Uterus (tissue), 4 donors: ENCODE data around the gene ZFAND3. TPM values are rescaled to one million over a fixed set of nuclear protein-coding genes. Genes with fewer than 3 reads are reported as not detected.

ENCODE experiments used
- DNase-seq, 2 donors: peaks; one replicate each; pipeline ENCODE4 v3.0.0-alpha.2; 2019 to 2020
- H3K27ac ChIP-seq, 2 donors: fragments of 200-600 bp; sonication (generic); 1 replicate in 1 of 2; 2 replicates in 1 of 2; pipeline ENCODE4 v1.5.1; 2016 to 2018
- H3K27me3 ChIP-seq, 2 donors: fragments of 200-600 bp; sonication (generic); one replicate each; pipeline ENCODE4 v1.5.1; 2018 to 2019; ENCODE audit warnings: control low read depth in 1 of 2
- H3K36me3 ChIP-seq, 2 donors: fragments of 200-600 bp; sonication (generic); one replicate each; pipeline ENCODE4 v1.5.1; 2019; ENCODE audit warnings: control low read depth in 1 of 2
- H3K4me1 ChIP-seq, 2 donors: fragments of 200-600 bp; sonication (generic); one replicate each; pipeline ENCODE4 v1.5.1; 2018 to 2019; ENCODE audit warnings: control low read depth in 1 of 2
- H3K4me3 ChIP-seq, 2 donors: fragments of 200-600 bp; sonication (generic); 1 replicate in 1 of 2; 2 replicates in 1 of 2; pipeline ENCODE4 v1.5.1; 2018 to 2019; ENCODE audit warnings: mild to moderate bottlenecking in 1 of 2
- H3K9me3 ChIP-seq, 2 donors: fragments of 200-600 bp; sonication (generic); one replicate each; pipeline ENCODE4 v1.5.1; 2019; ENCODE audit warnings: control low read depth in 1 of 2
- CTCF ChIP-seq, 4 experiments: fragments of 200-600 bp in 2 of 4; fragments of 450-650 bp in 2 of 4; sonication (generic) in 2 of 4; IDR thresholded peaks; one replicate each; pipeline ENCODE4 v1.5.1; 2016 to 2019; ENCODE audit warnings: antibody characterized with exemption in 4 of 4, mild to moderate bottlenecking in 2 of 4, moderate library complexity in 1 of 4
- POLR2A ChIP-seq, 2 donors: fragments of 450-650 bp; IDR thresholded peaks; one replicate each; pipeline ENCODE4 v1.6.1; 2016; ENCODE audit warnings: antibody characterized with exemption in 2 of 2, mild to moderate bottlenecking in 1 of 2, moderate library complexity in 1 of 2
- intact Hi-C: fragments of 100-400 bp; cut with DNase I; formaldehyde crosslinking; loops from one replicate; pipeline ENCODE4 v1.15.1; 2023; ENCODE audit warnings: low total_unique reads
- total RNA-seq, 4 donors: library from RNA; depleted of rRNA in 3 of 4; stranded (reverse); fragments of >200 nt in 3 of 4; gene quantifications; one replicate each; pipeline versions ENCODE4 v1.1.0 to v1.2.4, GENCODE V29; 2014 to 2023
- donor health status: DM: yes; HTN: yes; CAD: no.

The ZFAND3 gene
- total RNA-seq, 4 donors from 2014 or later = 5.0 to 81.9 (median 54.6) TPM

GRCh38 chr6:38080889-38081288, 261.4 kb downstream of the ZFAND3 start:
- TF ChIP-seq POLR2A (IDR thresholded peaks at IDR 0.05) (no peak), CTCF (IDR thresholded peaks at IDR 0.05) (no peak)
- intact Hi-C loops = no loop called here
- H3K27ac ChIP-seq = no peak overlapping the region
- no peaks in the 10 kb centered on the region for H3K9me3 ChIP-seq
- no peak for DNase-seq
- no peaks in the 10 kb centered on the region for H3K36me3 ChIP-seq
- peaks cover 0 to 7% of the 10 kb centered on the region in 2 donors for H3K4me1 ChIP-seq
- no peaks in the 10 kb centered on the region for H3K27me3 ChIP-seq
- no peak overlapping the region for H3K4me3 ChIP-seq

GRCh38 chr6:38085031-38085430, 265.5 kb downstream of the ZFAND3 start:
- Histone ChIP-seq H3K4me3 (no peak overlapping the region), H3K9me3 (no peaks in the 10 kb centered on the region), H3K27ac (no peak overlapping the region), H3K4me1 (no peaks in the 10 kb centered on the region), H3K36me3 (no peaks in the 10 kb centered on the region), H3K27me3 (no peaks in the 10 kb centered on the region)
- DNase-seq = no peak
- TF ChIP-seq CTCF (IDR thresholded peaks at IDR 0.05) (no peak), POLR2A (IDR thresholded peaks at IDR 0.05) (no peak)
- intact Hi-C loops = no loop called here

DNA sequence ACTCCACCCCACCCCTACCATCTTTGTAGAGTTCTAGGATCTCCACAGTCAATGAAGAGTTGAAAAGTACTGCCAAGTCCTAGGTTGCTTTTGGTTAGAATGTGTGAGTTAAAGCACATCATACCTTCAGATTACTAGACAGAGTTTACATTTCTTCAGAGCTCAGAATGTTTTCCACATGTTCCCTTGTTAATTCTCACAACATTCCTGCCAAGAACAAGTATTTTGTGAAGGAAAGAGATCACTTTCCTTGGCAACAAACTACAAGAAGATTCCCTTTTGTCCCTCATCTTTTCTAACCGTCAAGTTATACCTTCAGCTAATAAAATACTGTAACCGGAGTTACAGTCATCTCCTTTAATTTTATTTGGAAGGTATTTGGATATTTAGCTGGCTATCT, 266.8 kb downstream of the ZFAND3 start:
- TF ChIP-seq CTCF (IDR thresholded peaks at IDR 0.05) = no peak
- no peak for TF ChIP-seq POLR2A (IDR thresholded peaks at IDR 0.05)
- intact Hi-C loops = no loop called here

GRCh38 chr6:38088010-38088409, 268.5 kb downstream of the ZFAND3 start:
- Histone ChIP-seq H3K9me3 (no peaks in the 10 kb centered on the region), H3K4me3 (no peak overlapping the region), H3K36me3 (no peaks in the 10 kb centered on the region), H3K27me3 (no peaks in the 10 kb centered on the region), H3K27ac (no peak overlapping the region), H3K4me1 (peaks cover 0 to 7% of the 10 kb centered on the region in 2 donors)
- intact Hi-C loops = no loop called here
- no peak for DNase-seq
- no peak for TF ChIP-seq CTCF (IDR thresholded peaks at IDR 0.05)
- TF ChIP-seq POLR2A (IDR thresholded peaks at IDR 0.05) = no peak

More for the DNA sequence above, 266.8 kb downstream of the ZFAND3 start:
- no peaks in the 10 kb centered on the region for H3K9me3 ChIP-seq
- no peaks in the 10 kb centered on the region for H3K4me1 ChIP-seq
- H3K36me3 ChIP-seq = no peaks in the 10 kb centered on the region
- H3K4me3 ChIP-seq = no peak overlapping the region
- DNase-seq = no peak
- no peak overlapping the region for H3K27ac ChIP-seq
- H3K27me3 ChIP-seq = no peaks in the 10 kb centered on the region

GRCh38 chr6:38088829-38089228, 269.3 kb downstream of the ZFAND3 start:
- Histone ChIP-seq H3K36me3 (no peaks in the 10 kb centered on the region), H3K27me3 (no peaks in the 10 kb centered on the region), H3K4me1 (peaks cover 0 to 7% of the 10 kb centered on the region in 2 donors), H3K27ac (no peak overlapping the region), H3K4me3 (no peak overlapping the region), H3K9me3 (no peaks in the 10 kb centered on the region)
- intact Hi-C loops = no loop called here
- TF ChIP-seq CTCF (IDR thresholded peaks at IDR 0.05) (no peak), POLR2A (IDR thresholded peaks at IDR 0.05) (no peak)
- no peak for DNase-seq
